NCI-H748 (cell line): ENCODE results near the gene CLIC4.
"Not testable (repeated sequence)": the region's sequence is repeated elsewhere in the genome, so short reads cannot be mapped to it uniquely, and the experiment has no call there.

ENCODE experiments used
- DNase-seq: peaks from one replicate; lab custom pipeline; 2025; ENCODE audit not compliant: unreplicated experiment; lab: John Stamatoyannopoulos, UW

Gene CLIC4

DNA sequence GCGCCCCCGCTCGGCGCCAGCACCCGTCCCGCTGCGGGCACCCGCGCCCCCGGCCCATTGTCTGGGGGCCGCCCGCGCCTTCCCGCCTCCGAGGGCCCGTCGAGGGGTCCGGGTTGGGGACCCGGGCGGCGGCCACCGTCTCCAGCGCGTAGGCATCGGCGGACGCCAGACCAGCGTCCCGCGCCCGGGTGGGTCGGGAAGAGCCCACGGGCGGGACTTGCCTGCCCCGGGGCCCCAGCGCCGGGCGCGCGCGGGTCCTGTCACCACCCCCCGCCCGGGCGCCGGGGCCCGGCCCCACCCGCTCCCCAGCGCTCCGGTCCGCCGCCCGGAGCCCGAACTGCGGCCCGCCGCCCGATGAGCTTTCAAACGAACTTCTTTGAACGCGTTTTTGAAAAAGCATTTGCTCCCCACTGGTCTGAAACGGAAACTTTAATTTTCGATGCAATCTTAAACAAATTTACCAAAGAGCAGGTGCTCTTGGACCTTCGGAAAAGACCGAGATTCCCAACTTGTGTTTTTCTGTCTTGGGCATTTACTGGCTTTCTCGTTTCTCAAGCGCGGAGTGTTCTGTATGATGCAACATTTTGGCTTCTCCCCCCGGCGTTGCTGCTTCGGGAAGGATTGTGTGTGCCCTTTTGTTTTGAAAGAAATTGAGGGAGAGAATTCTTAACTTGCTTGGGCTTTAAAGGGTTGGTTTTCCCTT, 615 bp downstream of the CLIC4 start:
- peak; percentile 41 for DNase-seq

DNA sequence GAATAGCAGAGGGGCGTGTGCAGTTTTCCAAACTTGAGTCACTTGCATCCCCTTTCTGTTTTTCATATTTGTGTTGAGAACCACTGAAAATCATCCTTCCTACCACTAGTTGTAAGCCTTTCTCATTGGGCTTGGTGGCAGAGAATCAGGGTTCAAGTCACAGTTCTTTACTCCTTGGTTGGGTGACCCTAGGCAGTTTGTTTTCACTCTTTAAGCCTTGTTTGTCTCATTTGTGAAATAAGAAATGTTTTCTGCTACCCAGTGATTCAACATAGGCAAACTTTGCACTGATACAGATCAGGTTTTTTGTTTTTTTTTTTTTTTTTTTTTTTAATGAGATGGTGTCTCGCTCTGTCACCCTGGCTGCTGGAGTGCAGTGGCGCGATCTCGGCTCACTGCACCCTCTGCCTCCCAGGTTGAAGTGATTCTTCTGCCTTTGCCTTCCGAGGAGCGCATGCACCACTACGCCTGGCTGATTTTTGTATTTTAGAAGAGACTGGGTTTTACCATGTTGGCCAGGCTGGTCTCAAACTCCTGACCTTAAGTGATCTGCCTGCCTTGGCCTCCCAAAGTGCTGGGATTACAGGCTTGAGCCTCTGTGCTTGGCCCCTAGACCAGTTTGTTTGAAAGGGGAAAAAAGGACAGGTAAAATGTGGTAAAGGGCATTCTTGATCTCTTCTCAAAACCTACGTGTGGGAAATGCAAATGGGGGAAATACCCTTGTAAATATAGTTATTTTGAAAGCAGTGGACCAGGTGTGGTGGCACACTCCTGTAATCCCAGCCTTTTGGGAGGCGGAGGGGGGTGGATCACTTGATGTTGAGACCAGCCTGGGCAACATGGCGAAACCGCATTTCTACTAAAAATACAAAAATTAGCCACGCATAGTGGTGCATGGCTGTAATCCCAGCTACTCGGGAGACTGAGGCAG, 3.2 kb downstream of the CLIC4 start:
- no peak for DNase-seq

DNA sequence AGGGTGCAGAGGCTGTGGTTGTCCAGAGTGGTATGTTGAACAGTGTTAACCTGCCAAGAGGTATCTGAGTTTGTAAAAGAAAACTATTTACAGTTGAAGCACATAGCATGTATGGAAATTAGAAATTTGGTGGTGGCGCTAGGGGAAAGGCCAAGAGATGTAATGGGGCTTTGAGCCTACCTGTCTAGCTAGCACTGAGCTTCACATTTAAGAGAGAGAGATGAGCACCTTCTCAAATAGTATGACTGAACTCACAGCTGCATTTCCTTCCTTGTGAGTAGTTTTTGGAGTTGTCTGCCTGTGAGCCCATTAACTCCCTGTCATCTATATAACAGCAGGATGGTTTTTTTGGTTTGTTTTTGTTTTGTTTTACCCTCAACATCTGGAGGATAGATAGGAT, 4.0 kb downstream of the CLIC4 start:
- DNase-seq = no peak

DNA sequence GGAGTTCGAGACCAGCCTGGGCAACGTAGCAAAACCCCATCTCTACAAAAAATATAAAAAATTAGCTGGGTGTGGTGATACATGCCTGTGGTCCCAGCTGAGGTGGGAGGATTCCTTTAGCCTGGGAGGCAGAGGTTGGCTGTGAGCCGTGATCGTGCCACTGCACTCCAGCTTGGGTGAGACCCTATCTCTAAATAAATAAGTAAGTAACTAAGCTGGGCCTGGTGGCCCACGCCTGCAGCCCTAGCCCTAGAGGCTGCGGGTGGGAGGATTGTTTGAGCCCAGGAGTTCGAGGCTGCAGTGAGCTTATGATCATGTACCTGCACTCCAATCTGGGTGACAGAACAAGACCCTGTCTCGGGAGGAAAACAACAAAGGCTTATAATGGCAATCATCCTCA, 4.6 kb downstream of the CLIC4 start:
- no peak for DNase-seq

DNA sequence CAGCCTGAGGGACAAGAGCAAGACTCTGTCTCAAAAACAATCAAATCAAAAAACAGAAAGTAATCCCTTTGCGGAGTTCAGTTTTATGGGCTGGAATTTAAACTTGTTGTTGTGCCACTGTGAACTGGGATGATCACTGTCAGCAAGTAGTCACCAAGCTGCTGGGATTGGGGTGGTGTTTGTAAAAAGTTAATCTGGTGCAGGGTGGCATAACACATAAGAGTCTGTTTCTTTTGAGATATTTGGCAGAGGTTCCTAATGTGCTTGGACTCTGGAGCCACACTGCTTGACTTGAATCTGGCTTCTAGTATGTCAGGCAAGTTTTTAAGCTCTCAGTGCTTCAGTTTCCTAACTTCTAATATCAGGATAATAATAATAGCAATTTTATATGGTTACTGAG, 6.6 kb downstream of the CLIC4 start:
- no peak for DNase-seq

DNA sequence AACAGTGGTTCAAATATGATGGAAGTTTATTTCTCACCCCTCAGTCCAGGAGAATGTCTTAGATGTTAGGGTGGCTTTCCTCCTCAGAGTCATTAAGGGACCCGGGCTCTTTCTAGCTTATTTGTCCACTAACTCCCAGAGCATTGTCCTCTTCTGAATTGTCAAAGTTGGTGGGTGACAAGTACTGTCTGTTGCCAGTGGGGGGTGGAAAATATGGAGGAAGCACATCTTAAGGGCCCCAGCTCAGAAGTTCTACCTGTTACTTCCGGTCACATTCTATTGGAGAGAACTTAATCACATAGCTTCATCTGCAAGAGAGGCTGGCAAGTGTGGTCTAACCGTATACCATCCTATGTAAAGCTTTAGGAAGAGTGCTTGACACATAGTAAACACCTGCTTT, 7.1 kb downstream of the CLIC4 start:
- no peak for DNase-seq

DNA sequence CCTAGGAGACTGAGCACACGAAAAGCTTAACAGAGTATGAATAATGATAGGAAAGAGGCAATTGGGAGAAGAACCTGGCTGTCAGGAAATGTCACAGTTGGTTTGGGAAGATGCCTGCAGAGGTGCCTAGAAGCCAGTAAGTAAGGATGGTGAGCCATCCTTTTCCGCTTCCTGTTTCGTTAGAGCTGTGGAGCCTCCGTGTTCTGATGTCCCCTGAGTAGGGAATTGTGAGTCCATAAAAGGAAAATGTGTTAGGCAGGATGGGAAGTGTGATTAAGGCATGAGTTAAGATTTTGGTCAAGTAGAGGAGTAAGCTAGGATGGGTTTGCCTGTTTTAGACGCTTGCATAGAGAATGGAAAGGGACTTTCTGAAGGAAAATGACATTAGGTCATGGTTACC, 9.0 kb downstream of the CLIC4 start:
- no peak for DNase-seq

DNA sequence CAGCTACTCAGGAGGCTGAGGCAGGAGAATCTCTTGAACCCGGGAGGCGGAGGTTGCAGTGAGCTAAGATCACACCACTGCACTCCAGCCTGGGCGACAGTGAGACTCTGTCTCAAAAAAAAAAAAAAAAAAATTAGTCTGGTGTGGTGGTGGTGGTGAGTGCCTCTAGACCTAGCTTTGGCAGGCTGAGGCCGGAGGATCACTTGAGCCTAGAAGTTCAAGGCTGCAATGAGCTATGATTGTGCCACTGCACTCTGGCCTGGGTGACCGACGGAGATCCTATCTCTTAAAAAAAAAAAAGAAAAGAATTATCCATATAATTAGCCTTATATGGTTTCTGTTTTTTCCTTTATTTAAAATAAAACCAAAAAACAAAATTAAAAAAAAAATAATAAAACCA, 10.1 kb downstream of the CLIC4 start:
- DNase-seq = not testable (repeated sequence)

DNA sequence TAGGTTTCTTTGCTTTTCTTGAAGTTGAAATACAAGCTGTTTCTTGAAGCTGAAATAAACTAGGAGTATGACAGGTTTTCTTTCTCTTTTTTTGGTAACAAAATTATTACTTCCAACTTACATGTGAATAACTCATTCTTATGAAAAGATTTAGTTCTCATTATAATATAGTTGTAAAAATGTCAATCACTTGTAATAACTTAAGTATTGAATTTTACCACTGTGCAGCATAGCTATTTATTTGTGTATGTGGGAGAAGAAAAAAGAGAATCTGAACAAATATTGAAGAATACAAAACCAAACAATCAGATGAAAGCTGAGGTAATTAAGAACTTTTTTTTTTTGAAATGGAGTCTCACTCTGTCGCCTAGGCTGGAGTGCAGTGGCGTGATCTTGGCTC, 11.1 kb downstream of the CLIC4 start:
- DNase-seq = no peak

DNA sequence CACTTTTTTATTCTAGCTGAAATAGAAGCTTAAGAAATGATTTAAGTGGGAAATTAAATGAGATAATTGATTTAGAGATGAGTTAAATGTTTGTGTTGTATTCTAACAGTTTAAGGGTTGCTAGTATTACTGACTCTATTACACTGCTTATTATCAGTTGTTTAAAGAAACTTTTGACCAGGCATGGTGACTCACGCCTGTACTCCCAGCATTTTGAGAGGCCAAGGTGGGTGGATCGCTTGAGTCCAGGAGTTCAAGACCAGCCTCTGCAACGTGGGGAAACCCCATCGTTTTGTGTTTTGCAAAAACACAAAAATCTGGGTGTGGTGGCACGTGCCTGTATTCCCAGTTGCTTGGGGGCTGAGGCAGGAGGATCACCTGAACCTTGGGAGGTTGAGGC, 14.2 kb downstream of the CLIC4 start:
- DNase-seq = no peak

DNA sequence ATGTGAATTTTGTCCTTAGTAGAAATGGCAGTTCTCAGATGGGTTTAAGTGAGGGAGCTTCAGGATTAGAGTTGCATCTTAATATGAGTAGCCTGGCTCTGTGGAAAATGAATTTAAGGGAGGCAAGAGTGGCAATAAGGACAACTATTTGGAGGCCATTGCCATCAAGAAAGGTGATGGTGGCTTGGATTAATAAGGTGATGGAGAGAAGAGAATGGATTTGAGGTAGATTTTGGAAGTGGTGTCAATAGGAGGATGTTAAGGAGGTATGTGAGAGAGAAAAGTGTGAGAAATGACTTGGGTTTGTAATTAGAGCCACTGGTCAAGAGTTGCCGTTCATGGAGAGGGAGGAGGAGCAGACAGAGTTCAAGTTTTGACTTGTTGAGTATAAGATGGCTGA, 16.3 kb downstream of the CLIC4 start:
- DNase-seq = no peak

DNA sequence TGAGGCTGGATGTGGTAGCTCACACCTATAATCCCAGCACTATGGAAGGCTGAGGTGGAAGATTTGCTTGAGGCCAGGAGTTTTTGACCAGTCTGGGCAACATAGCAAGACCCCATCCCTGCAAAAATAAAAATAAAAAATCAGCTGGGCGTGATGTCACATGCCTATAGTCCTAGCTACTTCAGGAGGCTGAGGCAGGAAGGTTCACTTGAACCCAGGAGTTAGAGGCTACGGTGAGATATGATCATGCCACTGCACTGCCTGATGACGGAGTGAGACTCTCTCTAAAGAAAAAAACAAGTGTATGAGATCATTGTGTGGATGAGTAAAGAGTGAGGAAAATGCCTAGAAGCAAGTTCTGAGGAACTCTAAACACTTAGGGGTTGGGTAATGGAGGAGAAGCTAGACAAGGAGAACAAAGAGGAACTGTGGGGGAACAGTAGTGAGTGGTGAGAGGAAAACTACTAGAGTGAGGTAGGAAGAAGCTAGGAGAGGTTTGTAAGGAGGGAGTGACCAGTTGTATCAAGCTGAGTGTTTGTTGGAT, 17.0 kb downstream of the CLIC4 start:
- DNase-seq = no peak

DNA sequence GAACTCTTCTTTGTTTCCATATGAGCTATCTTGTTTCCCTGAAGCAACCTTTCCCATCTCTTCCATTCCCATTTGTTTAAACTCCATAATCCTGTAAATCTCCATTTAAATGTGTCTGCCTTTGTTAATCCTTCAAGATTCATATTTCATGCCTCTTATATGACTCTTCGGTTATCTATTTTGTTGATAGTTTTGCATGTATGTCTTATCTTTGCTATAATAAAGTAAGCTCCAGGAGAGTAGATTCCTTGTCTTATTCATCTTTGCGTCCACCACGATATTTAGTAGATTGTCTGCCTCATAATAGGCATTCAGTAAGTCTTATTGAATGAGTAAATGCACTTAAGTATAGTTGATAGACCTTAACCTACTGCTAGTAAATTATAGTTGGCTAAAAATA, 18.4 kb downstream of the CLIC4 start:
- no peak for DNase-seq

DNA sequence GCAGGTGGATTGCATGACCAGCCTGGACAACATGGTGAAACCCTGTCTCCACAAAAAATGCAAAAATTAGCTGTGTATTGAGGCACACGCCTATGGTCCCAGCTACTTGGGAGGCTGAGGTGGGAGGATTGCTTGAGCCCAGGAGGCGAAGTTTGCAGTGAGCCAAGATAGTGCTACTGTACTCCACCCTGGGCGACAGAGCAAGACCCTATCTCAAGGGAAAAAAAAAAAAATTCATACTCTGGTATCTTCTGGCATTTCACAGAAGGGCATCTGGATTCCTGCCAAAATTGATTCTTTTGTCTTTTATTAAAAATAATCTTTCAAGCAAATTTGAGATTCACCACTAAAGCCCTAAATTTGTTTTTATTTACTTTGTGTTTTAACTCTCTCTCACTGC, 19.2 kb downstream of the CLIC4 start:
- DNase-seq = no peak

DNA sequence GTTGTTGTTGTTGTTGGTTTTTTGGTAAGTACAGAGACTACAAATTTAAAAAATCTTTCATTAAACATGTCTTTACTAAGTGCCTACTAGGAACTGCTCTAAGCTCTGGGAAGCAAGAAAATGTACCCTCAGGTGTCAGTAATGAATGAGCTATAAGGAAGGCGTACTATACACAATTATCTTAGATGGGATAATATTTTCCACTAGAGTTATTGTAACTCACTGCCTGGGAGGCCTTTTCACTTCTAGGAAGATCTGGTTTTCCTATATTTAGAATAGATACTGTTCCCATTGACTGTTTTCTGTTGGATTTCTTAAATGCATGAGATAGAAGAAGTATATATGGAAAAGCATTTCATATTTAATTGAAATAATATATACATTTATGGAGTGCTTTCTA, 19.6 kb downstream of the CLIC4 start:
- DNase-seq = no peak

DNA sequence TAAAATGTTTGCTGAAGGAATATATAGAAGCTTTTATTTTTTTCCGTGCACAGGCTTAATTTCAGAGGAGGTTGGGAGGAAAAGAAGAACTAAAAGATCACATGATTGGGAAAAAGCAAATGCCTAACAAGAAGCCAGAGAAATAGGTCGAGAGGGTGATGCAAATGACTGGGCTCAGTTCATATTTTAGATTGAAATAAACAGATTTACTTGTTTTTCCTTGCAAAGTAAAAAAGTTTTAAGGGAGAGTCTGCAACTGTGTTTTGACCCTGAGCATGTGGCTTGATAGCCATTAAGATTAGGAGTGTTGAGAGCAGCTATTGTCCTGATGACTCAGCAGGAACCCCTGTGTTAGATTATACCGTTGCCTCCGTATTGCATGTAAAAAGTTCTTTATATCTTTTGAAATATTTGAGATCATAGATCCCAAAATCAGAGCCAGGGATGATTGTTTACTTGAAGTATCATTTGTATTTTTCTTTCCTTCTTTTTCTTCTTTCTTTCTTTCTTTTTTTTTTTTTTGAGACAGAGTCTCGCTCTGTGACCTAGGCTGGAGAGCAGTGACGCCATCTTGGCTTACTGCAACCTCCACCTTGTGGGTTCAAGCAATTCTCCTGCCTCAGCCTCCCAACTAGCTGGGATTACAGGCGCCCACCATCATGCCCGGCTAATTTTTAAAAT, 20.2 kb downstream of the CLIC4 start:
- no peak for DNase-seq

DNA sequence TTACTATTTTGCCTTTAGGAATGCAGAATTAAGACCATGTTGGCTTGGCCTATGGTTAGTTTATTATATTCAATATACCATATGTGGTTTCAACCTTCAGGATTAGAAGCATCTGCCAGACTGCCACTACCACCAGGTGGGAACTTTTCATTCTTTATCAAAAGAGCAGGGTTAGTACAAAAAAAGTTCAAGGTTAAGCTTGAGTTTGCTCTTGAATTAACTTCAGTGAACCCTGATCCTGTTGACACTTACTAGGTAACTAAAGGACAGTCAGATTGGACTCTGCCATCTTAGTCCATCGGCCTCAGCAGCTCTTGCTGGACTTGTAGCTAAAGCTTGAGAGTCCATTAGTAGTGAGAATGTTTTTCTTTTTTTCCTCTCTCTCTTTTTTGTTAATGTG, 22.1 kb downstream of the CLIC4 start:
- no peak for DNase-seq

DNA sequence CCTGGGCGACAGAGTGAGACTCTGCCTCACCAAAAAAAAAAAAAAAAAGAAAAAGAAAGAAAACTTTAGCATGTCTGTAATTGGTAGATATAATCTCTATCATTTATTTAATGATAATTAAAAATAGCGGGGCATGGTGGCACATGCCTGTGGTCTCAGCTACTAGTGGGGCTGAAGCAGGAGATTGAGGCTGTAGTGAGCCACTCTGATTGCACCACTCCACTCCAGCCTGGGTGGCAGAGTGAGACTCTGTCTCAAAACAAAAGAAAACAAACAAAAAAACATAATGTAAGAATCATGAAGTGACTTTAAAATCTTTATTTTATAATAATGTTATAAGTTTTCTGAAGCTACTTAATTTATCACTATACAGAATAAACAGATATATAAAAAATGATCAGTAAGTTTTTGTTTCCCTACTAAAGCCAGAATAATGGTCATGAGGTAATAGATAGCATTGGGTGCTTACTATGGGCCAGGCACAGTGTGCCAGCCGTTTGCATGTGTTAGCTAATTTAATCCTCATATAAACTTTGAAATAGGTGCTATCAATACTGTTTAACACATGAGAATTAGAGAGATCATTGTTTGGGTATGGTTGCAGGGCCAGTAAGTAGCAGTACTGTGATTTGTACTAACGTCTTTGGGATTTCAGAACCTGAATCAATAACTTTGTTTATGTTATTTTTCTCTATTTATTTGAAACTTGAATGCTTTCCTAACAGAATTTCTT, 23.8 kb downstream of the CLIC4 start:
- DNase-seq = no peak

DNA sequence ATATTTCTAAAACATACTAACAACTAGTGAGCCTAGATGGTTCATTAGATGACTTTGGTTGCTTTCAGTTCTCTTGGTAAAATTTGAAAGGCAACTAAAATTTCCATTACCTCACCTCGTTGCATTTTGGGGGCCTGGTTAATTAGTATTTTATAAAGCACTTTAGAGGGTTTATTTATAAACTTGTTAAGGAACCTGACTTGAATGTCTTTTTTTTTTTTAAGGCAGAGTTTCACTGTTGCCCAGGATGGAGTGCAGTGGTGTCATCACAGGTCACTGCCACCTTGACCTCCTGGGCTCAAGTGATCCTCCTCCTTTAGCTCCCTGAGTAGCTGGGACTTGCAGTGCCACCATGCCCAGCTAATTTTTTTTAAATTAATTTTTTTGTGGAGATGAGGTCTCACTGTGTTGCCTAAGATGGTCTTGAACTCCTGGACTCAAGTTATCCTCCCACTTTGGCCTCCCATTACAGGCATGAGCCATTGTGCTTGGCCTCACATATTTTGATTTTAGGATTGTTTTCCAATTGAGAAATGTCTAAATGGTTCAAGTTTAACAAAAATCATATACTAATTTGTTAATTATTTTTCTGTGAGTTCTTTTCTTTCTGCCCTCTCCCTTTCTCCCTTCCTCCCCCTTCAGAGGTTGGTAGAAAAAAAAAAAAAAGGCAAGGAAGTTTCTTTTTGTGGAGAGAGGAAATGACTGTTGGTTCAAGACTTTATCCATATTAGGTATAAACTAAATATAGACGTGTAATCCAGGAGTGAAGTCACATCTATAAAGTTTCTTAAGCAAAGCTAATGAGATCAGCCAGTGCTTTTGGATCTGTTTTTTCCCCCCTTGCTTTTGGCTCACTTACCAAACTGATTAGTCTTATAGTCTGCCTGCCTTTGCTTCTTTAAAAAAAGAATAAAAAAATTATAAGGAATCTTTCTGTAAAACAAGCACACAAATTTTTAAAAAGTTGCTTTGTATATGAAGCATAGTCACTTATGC, 24.7 kb downstream of the CLIC4 start:
- no peak for DNase-seq

DNA sequence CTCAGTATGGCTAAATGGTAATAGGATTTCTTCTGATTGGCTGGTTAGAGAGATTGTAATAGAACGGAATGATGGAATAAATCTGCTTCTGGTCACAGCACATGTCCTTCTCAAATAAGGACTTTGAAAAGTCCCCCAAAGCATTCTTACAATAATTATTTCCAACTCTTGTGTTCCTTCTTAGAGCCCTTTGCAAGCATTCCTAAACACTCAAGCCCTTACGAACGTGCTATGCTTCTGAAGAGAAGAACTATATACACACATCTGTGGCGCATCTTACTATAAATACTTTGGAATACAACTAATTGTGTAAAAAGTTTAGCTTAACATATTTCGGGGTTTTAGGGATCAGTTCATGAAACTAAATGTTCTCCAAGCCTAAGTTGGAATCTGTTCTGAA, 25.6 kb downstream of the CLIC4 start:
- DNase-seq = no peak
